K562 (cell line): ENCODE measurements around the gene USP49. TPM values are rescaled to one million over a fixed set of nuclear protein-coding genes. Genes with fewer than 3 reads are reported as not detected.

ENCODE experiments used
- CBX1 ChIP-seq: sonication (generic); IDR thresholded peaks from 2 replicates; pipeline ENCODE4 v1.6.1; 2016; ENCODE audit warnings: antibody characterized with exemption, low read depth, mild to moderate bottlenecking
- ETS1 ChIP-seq: conservative IDR thresholded peaks from 2 replicates; pipeline ENCODE4 v1.6.1; 2011; ENCODE audit warnings: low read depth, mild to moderate bottlenecking, low read length; ENCODE audit not compliant: control insufficient read depth
- HDGF ChIP-seq: fragments of 450-650 bp; IDR thresholded peaks from 2 replicates; pipeline ENCODE4 v1.6.1; 2016
- PHF21A ChIP-seq: fragments of 450-650 bp; IDR thresholded peaks from 2 replicates; pipeline ENCODE4 v1.6.1; 2017; ENCODE audit warnings: low read depth, borderline replicate concordance
- PKNOX1 ChIP-seq: fragments of 450-650 bp; IDR thresholded peaks from 2 replicates; pipeline ENCODE4 v1.6.1; 2016
- RFX1 ChIP-seq: fragments of 450-650 bp; IDR thresholded peaks from 2 replicates; pipeline ENCODE4 v1.6.1; 2016; ENCODE audit warnings: mild to moderate bottlenecking, moderate library complexity
- SETDB1 ChIP-seq: IDR thresholded peaks from one replicate; pipeline ENCODE4 v1.6.1; 2012; ENCODE audit warnings: low read length, control low read depth, inconsistent platforms
- ZEB2 ChIP-seq: fragments of 450-650 bp; IDR thresholded peaks from 2 replicates; pipeline ENCODE4 v1.6.1; 2016
- ZHX1 ChIP-seq: fragments of 150-350 bp; conservative IDR thresholded peaks from 2 replicates; pipeline ENCODE4 v1.6.1; 2014; ENCODE audit warnings: low read length
- polyA plus RNA-seq, 8 experiments: library from polyadenylated mRNA; depleted of rRNA in 4 of 8; stranded (reverse) in 5 of 8; unstranded in 3 of 8; fragments of >200 nt; fragmentation: Nextera tagmentation in 2 of 8; fragmentation: Illumina TruSeq in 1 of 8; extraction: Ambion mirVana in 2 of 8; extraction: Trizol in 1 of 8; gene quantifications; 2 replicates each; pipeline versions ENCODE4 v1.2.1 to v1.2.3, GENCODE V29; 2011 to 2014; ENCODE audit warnings: inconsistent platforms in 1 of 8, missing spikeins in 1 of 8
- total RNA-seq, 7 experiments: library from RNA; depleted of rRNA in 6 of 7; stranded (reverse); fragments of >200 nt in 6 of 7; fragmentation: Illumina TruSeq in 2 of 7; extraction: Trizol in 2 of 7; gene quantifications; 2 replicates each; pipeline versions ENCODE4 v1.2.1 to v1.2.3, GENCODE V29; 2011 to 2021; ENCODE audit warnings: low replicate concordance in 1 of 7
- TF ChIP-seq, protein P1 (sequence below): fragments of 450-650 bp; IDR thresholded peaks from 2 replicates; pipeline ENCODE4 v1.6.1; 2017; ENCODE audit warnings: antibody characterized with exemption
- TF ChIP-seq, protein P2 (sequence below): sonication (generic); formaldehyde crosslinking; IDR thresholded peaks from 2 replicates; pipeline ENCODE4 v1.8.0; 2022; ENCODE audit warnings: mild to moderate bottlenecking, missing genetic modification reagents
- TF ChIP-seq, protein P3 (sequence below): fragments of 250-450 bp; sonication (Bioruptor Pico); IDR thresholded peaks from 2 replicates; pipeline ENCODE4 v1.8.0; 2021; ENCODE audit warnings: borderline replicate concordance, mild to moderate bottlenecking, moderate library complexity; ENCODE audit not compliant: poor library complexity, severe bottlenecking
- TF ChIP-seq, protein P4 (sequence below): fragments of 250-450 bp; sonication (Bioruptor Pico); IDR thresholded peaks from 2 replicates; pipeline ENCODE4 v1.4.0; 2020

USP49 gene
- total and polyA plus RNA-seq, 9 of the 15 experiments (the other 6 are each of a cell fraction or from before 2014, with no cell fraction given) = 1.0 to 9.9 (median 6.5) TPM

DNA sequence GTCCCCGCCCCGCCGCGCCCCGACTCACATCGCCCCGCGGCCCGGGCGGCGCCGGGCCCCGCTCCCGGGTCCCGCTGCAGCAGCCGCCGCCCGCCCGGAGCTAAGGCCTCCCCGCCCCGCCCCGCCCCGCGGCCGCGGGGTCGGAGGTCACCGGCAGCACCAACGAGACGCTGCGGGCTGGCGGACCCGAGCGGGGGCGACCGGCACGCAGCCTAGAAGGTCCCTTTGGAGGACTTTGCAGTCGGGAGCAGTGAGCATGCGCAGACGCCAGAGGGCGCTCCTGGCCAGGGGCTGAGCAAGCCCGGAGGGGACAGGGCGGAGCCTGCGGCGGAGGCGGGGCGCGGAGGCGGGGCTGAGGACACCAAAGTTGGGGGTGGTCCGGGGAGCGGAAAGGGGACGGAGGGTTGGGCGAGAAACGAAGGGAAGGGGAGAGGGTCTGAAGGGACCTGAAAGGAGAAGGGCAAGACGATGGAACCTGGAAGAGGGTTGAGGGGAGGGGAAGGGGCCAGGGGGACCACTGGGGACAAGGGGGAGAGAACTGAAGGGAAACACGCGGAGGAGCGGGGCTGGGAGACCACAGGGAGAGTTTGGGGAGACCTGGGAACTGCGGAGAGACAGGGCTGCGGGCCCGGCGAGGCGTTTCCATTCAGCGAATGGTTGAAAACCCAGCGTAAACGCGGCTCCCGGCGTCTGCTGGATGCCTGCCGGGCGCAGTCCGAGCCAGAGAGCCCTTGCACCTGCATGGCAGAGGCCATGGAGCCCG, 115.2 kb downstream of the USP49 start, which contains the start of gene FRS3 (continued):
- TF ChIP-seq, protein P1, sequence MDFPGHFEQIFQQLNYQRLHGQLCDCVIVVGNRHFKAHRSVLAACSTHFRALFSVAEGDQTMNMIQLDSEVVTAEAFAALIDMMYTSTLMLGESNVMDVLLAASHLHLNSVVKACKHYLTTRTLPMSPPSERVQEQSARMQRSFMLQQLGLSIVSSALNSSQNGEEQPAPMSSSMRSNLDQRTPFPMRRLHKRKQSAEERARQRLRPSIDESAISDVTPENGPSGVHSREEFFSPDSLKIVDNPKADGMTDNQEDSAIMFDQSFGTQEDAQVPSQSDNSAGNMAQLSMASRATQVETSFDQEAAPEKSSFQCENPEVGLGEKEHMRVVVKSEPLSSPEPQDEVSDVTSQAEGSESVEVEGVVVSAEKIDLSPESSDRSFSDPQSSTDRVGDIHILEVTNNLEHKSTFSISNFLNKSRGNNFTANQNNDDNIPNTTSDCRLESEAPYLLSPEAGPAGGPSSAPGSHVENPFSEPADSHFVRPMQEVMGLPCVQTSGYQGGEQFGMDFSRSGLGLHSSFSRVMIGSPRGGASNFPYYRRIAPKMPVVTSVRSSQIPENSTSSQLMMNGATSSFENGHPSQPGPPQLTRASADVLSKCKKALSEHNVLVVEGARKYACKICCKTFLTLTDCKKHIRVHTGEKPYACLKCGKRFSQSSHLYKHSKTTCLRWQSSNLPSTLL = peak; percentile 63; the same call in 1 of the 2 replicates
- TF ChIP-seq, protein P2, sequence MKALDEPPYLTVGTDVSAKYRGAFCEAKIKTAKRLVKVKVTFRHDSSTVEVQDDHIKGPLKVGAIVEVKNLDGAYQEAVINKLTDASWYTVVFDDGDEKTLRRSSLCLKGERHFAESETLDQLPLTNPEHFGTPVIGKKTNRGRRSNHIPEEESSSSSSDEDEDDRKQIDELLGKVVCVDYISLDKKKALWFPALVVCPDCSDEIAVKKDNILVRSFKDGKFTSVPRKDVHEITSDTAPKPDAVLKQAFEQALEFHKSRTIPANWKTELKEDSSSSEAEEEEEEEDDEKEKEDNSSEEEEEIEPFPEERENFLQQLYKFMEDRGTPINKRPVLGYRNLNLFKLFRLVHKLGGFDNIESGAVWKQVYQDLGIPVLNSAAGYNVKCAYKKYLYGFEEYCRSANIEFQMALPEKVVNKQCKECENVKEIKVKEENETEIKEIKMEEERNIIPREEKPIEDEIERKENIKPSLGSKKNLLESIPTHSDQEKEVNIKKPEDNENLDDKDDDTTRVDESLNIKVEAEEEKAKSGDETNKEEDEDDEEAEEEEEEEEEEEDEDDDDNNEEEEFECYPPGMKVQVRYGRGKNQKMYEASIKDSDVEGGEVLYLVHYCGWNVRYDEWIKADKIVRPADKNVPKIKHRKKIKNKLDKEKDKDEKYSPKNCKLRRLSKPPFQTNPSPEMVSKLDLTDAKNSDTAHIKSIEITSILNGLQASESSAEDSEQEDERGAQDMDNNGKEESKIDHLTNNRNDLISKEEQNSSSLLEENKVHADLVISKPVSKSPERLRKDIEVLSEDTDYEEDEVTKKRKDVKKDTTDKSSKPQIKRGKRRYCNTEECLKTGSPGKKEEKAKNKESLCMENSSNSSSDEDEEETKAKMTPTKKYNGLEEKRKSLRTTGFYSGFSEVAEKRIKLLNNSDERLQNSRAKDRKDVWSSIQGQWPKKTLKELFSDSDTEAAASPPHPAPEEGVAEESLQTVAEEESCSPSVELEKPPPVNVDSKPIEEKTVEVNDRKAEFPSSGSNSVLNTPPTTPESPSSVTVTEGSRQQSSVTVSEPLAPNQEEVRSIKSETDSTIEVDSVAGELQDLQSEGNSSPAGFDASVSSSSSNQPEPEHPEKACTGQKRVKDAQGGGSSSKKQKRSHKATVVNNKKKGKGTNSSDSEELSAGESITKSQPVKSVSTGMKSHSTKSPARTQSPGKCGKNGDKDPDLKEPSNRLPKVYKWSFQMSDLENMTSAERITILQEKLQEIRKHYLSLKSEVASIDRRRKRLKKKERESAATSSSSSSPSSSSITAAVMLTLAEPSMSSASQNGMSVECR (CRISPR knock-in tag) = peak; percentile 91
- TF ChIP-seq SETDB1 = no peak
- TF ChIP-seq, protein P3, sequence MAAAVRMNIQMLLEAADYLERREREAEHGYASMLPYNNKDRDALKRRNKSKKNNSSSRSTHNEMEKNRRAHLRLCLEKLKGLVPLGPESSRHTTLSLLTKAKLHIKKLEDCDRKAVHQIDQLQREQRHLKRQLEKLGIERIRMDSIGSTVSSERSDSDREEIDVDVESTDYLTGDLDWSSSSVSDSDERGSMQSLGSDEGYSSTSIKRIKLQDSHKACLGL (CRISPR knock-in tag) = no peak
- no peak for TF ChIP-seq PKNOX1
- peak; percentile 80; the same call in 1 of the 2 replicates for TF ChIP-seq ETS1
- 0 out of 2 replicates have a peak, but pooled peaks have one; percentile 69 for TF ChIP-seq ZHX1
- TF ChIP-seq RFX1 = no peak
- TF ChIP-seq, protein P4, sequence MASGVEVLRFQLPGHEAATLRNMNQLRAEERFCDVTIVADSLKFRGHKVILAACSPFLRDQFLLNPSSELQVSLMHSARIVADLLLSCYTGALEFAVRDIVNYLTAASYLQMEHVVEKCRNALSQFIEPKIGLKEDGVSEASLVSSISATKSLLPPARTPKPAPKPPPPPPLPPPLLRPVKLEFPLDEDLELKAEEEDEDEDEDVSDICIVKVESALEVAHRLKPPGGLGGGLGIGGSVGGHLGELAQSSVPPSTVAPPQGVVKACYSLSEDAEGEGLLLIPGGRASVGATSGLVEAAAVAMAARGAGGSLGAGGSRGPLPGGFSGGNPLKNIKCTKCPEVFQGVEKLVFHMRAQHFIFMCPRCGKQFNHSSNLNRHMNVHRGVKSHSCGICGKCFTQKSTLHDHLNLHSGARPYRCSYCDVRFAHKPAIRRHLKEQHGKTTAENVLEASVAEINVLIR (CRISPR knock-in tag) = no peak
- peak; percentile 45; the same call in 1 of the 2 replicates for TF ChIP-seq ZEB2
- TF ChIP-seq CBX1 = peak; percentile 74; the same call in 1 of the 2 replicates
- TF ChIP-seq PHF21A = peak; percentile 19; the same call in 1 of the 2 replicates
- TF ChIP-seq HDGF = peak; percentile 85; the same call in 1 of the 2 replicates
